Measurements from ENCODE around the gene ENTPD1. TPM values are rescaled to one million over a fixed set of nuclear protein-coding genes. Genes with fewer than 3 reads are reported as not detected.

The ENTPD1 gene
- total RNA-seq, 6 donors from 2014 or later = 18.0 to 45.4 (median 22.3) TPM

Other genes with a start within 250 kb of the ENTPD1 start
- gene SORBS1, start 194.8 kb upstream of the ENTPD1 start, total RNA-seq = 100 to 1,000 TPM in 1 of 6 donors, 10 to 100 TPM in 5; 45.8 to 116 (median 71.7) TPM
- gene ALDH18A1, start 99.5 kb upstream of the ENTPD1 start, total RNA-seq = 10 to 100 TPM in 5 of 6 donors, 1 to 10 TPM in 1; 7.0 to 32.6 (median 22.7) TPM
- 10 to 100 TPM; 12.6 to 27.6 (median 25.5) TPM for gene TCTN3, start 62.2 kb upstream of the ENTPD1 start, total RNA-seq
- gene CC2D2B, start 151.8 kb downstream of the ENTPD1 start, total RNA-seq = 1 to 10 TPM in 5 of 6 donors, under 1 TPM in 1; 0.94 to 5.5 (median 4.1) TPM

Data from upper lobe of left lung (tissue), 6 donors.